ENCODE data around the gene TUBB1.

The TUBB1 gene

GRCh38 chr20:58998656-58999055 lies 20.6 kb upstream of the TUBB1 start:
- no peak for DNase-seq (ENCODE audit: low read depth, low spot score)
- TF ChIP-seq CTCF (IDR thresholded peaks at IDR 0.05; ENCODE audit: insufficient read depth, low read length, missing control alignments) = no peak
- H3K4me3 ChIP-seq (ENCODE audit: low read depth, low read length) = no peak overlapping the region
- ChIA-PET POLR2A (interaction anchor here (0.6 kb wide), 1 partner anchor 16 kb away, joined by 3 read pairs; no protein-coding TSS in a partner anchor), CTCF (no interaction called here)

- ChIA-PET CTCF (interaction anchor here (1.3 kb wide), 1 partner anchor 12 kb away, joined by 4 read pairs; no protein-coding TSS in a partner anchor), POLR2A (no interaction called here)
Measured at GRCh38 chr20:59000326-59000725, 18.9 kb upstream of the TUBB1 start.

GRCh38 chr20:59001068-59001448 lies 18.2 kb upstream of the TUBB1 start:
- no peak overlapping the region for H3K4me3 ChIP-seq (ENCODE audit: low read depth, low read length)
- ChIA-PET CTCF (no interaction called here), POLR2A (no interaction called here)

More at GRCh38 chr20:59000326-59000725, 18.9 kb upstream of the TUBB1 start:
- no peak overlapping the region for H3K4me3 ChIP-seq (ENCODE audit: low read depth, low read length)
- no peak for DNase-seq (ENCODE audit: low read depth, low spot score)
- no peak for TF ChIP-seq CTCF (IDR thresholded peaks at IDR 0.05; ENCODE audit: insufficient read depth, low read length, missing control alignments)

DNA sequence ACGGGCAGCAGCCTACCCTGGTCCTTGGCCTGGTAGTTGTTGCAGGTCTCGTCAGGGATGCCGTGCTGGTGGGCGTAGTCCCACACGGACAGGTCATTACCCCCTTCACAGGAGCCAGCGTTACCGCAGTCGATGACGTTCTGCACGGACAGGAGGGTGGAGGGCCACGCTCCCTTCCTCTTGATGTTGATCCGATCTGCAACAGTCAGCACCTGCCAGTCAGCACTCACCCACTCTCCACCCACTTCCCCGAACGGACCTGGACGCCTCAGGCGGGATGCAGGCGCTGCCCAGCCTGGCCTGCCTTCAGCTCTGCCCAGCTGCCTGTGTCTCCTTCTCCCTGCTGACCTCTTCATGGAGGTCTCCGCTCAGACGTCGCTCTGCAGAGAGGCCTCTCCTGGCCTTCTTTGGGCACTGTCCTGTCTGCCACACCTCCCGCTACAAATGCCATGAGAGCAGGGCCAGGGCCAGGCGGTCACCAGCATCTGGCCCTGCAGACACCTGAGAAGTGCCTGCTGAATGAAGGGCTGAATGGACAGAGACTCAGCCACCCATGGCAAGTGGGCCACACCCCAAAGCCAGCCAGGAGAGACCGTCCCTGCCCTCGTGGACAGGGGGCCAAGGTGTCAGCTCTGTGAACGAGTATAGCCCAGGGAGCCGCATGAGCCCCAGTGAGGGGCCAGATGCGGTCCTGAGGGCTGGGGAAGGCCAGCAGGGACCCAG lies 17.6 kb upstream of the TUBB1 start:
- DNase-seq (ENCODE audit: low read depth, low spot score) = no peak
- no peak for TF ChIP-seq CTCF (IDR thresholded peaks at IDR 0.05; ENCODE audit: insufficient read depth, low read length, missing control alignments)
- POLR2A ChIA-PET = no interaction called here
- CTCF ChIA-PET = no interaction called here
- H3K4me3 ChIP-seq (ENCODE audit: low read depth, low read length) = no peak overlapping the region

More at GRCh38 chr20:59001068-59001448, 18.2 kb upstream of the TUBB1 start:
- DNase-seq (ENCODE audit: low read depth, low spot score) = no peak
- no peak for TF ChIP-seq CTCF (IDR thresholded peaks at IDR 0.05; ENCODE audit: insufficient read depth, low read length, missing control alignments)

GRCh38 chr20:59002388-59002787 lies 16.8 kb upstream of the TUBB1 start:
- no peak for TF ChIP-seq CTCF (IDR thresholded peaks at IDR 0.05; ENCODE audit: insufficient read depth, low read length, missing control alignments)
- CTCF ChIA-PET = no interaction called here
- DNase-seq (ENCODE audit: low read depth, low spot score) = no peak
- H3K4me3 ChIP-seq (ENCODE audit: low read depth, low read length) = no peak overlapping the region
- POLR2A ChIA-PET = no interaction called here

DNA sequence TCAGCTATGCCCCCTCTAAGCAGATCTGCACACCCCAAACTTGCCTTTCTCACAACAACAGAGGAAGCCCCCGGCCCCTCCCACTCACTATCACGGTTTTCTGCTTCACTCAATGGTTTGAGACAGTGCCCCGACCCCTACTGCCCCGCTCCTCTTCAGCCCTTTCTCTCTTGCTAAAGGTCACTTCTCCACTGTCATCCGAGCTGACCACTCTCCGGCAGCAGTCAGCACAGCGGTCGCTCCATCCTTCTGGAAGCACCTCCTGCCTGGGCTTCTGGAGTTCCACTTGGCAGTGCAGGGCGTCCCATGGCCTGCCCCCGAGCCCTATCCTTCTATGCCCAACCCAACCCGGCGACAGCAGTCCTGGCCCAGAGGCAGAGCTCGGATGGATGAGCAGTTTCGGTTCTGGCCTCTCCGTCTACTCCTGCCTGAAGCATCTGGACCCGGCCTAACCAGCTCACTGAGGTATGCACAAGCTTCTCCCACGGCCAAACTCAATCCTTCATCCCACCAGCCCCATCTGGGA lies 16.3 kb upstream of the TUBB1 start:
- POLR2A ChIA-PET = interaction anchor here (0.6 kb wide), 1 partner anchor 488 kb away, joined by 3 read pairs; the partner anchor contains the start of gene APCDD1L
- CTCF ChIA-PET = no interaction called here
- DNase-seq (ENCODE audit: low read depth, low spot score) = no peak
- TF ChIP-seq CTCF (IDR thresholded peaks at IDR 0.05; ENCODE audit: insufficient read depth, low read length, missing control alignments) = no peak
- no peak overlapping the region for H3K4me3 ChIP-seq (ENCODE audit: low read depth, low read length)

Data from AG04449 (cell line).